Esophagus squamous epithelium (tissue), 5 donors: ENCODE results near the gene GRK5. TPM values are rescaled to one million over a fixed set of nuclear protein-coding genes. Genes with fewer than 3 reads are reported as not detected.

Experiments used
- DNase-seq: peaks from one replicate; lab custom pipeline; 2025; lab: John Stamatoyannopoulos, UW
- H3K27ac ChIP-seq, 4 donors: fragments of 200-600 bp; sonication (generic); one replicate each; pipeline ENCODE4 v1.5.1; 2016 to 2019; ENCODE audit warnings: mild to moderate bottlenecking in 1 of 4
- H3K27me3 ChIP-seq, 4 donors: fragments of 200-600 bp; sonication (generic); 1 replicate in 3 of 4; 2 replicates in 1 of 4; pipeline versions ENCODE4 v1.5.1 to v1.6.0; 2017 to 2021; ENCODE audit warnings: antibody characterized with exemption in 1 of 4
- H3K36me3 ChIP-seq, 3 donors: fragments of 200-600 bp; sonication (generic); one replicate each; pipeline ENCODE4 v1.5.1; 2016 to 2019
- H3K4me1 ChIP-seq, 3 donors: fragments of 200-600 bp; sonication (generic); one replicate each; pipeline ENCODE4 v1.5.1; 2017 to 2019
- H3K4me3 ChIP-seq, 4 donors: fragments of 200-600 bp; sonication (generic); 1 replicate in 3 of 4; 2 replicates in 1 of 4; pipeline ENCODE4 v1.5.1; 2016 to 2019; ENCODE audit warnings: mild to moderate bottlenecking in 2 of 4, moderate library complexity in 1 of 4
- H3K9me3 ChIP-seq, 3 donors: fragments of 200-600 bp; sonication (generic); one replicate each; pipeline ENCODE4 v1.5.1; 2016 to 2019
- CTCF ChIP-seq, 6 experiments: fragments of 450-650 bp in 4 of 6; fragments of 200-600 bp in 2 of 6; sonication (generic) in 2 of 6; IDR thresholded peaks; one replicate each; pipeline ENCODE4 v1.5.1; 2016 to 2019; ENCODE audit warnings: antibody characterized with exemption in 6 of 6, mild to moderate bottlenecking in 4 of 6, moderate library complexity in 4 of 6
- POLR2A ChIP-seq, 4 donors: fragments of 450-650 bp; IDR thresholded peaks; one replicate each; pipeline ENCODE4 v1.6.1; 2017; ENCODE audit warnings: antibody characterized with exemption in 4 of 4, mild to moderate bottlenecking in 4 of 4, moderate library complexity in 3 of 4
- WGBS, 2 donors: methylation state at CpG; one replicate each; pipeline ENCODE4 v1.1.5; 2018; 5-methylcytosine and 5-hydroxymethylcytosine counted together
- intact Hi-C: fragments of 100-400 bp; cut with DNase I; formaldehyde crosslinking; loops from one replicate; pipeline ENCODE4 v1.15.0; 2022
- total RNA-seq, 4 donors: library from RNA; depleted of rRNA; stranded (reverse); fragments of >200 nt; gene quantifications; one replicate each; pipeline ENCODE4 v1.1.0, GENCODE V29; 2016
- donor health status: DM: yes; HTN: yes; CAD: no.

GRK5 gene
- total RNA-seq, 4 donors from 2014 or later = 2.4 to 18.9 (median 6.3) TPM

- no peak for DNase-seq
- Histone ChIP-seq H3K9me3 (no peaks in the 10 kb centered on the region), H3K4me3 (no peak overlapping the region), H3K27ac (peak overlapping the region in 3 of 4 donors; percentile 60 to 75 (median 70)), H3K4me1 (peaks cover 14 to 83% (median 56%) of the 10 kb centered on the region in 3 donors), H3K36me3 (no peaks in the 10 kb centered on the region), H3K27me3 (no peaks in the 10 kb centered on the region)
- TF ChIP-seq CTCF (IDR thresholded peaks at IDR 0.05) = no peak
- TF ChIP-seq POLR2A (IDR thresholded peaks at IDR 0.05) = no peak
- WGBS, 2 donors = 56 to 67% methylated on average over 3 of the region's 3 CpGs
- intact Hi-C loops = loop anchor here (10.0 kb wide), 1 partner anchor 87 kb away; no protein-coding TSS in a partner anchor
Measured at GRCh38 chr10:119302172-119302571, 94.8 kb downstream of the GRK5 start.

DNA sequence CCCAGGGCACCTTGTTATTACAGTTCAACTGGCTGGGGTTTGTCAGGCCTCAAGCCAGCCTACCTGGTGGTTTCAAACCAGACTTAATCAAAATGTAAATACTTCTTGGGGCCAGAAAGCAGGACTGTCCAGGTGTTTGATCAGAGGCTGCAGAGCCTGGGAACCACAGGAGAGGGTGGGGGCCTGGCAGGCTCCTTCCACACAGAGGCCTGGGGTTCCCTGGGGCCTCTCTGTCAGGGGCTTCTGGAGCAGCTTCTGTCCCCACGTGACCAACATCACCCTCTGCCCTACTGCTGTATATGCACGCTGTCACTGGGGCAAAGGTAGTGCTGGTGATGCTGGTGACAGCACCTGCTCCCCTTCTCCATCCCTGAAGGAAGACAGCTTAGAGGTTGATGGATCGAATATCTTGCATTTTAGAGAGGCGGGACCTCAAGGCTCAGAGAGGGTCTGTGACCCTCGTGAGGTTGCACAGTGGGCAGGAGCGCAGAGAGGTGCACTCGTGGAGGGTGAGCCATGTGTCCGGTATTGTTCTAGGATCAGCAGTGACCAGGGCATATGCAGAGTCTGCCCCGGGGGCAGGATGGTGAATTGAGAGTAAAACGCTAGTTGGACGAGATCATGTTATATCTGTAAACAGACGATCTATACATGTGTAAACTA, 95.4 kb downstream of the GRK5 start:
- Histone ChIP-seq H3K4me3 (no peak overlapping the region), H3K4me1 (peaks cover 14 to 89% (median 56%) of the 10 kb centered on the region in 3 donors), H3K36me3 (no peaks in the 10 kb centered on the region), H3K27me3 (no peaks in the 10 kb centered on the region), H3K9me3 (no peaks in the 10 kb centered on the region), H3K27ac (peak overlapping the region in 3 of 4 donors; percentile 60 to 75 (median 70))
- TF ChIP-seq CTCF (IDR thresholded peaks at IDR 0.05) = no peak
- TF ChIP-seq POLR2A (IDR thresholded peaks at IDR 0.05) = no peak
- no peak for DNase-seq
- 78 to 84% methylated on average over 8 to 11 of the region's 12 CpGs for WGBS, 2 donors
- intact Hi-C loops = loop anchor here (10.0 kb wide), 1 partner anchor 88 kb away; no protein-coding TSS in a partner anchor

GRCh38 chr10:119303886-119304285, 96.5 kb downstream of the GRK5 start:
- no peak for DNase-seq
- H3K4me3 ChIP-seq = no peak overlapping the region
- peaks cover 14 to 96% (median 62%) of the 10 kb centered on the region in 3 donors for H3K4me1 ChIP-seq
- TF ChIP-seq POLR2A (IDR thresholded peaks at IDR 0.05) (no peak), CTCF (IDR thresholded peaks at IDR 0.05) (no peak)
- no peaks in the 10 kb centered on the region for H3K36me3 ChIP-seq
- H3K27me3 ChIP-seq = no peaks in the 10 kb centered on the region
- WGBS, 2 donors = 38 to 85% methylated on average over 1 to 2 of the region's 3 CpGs
- H3K27ac ChIP-seq = peak overlapping the region in 2 of 4 donors; percentile 18 to 75
- H3K9me3 ChIP-seq = no peaks in the 10 kb centered on the region
- intact Hi-C loops = loop anchor here (10.0 kb wide), 1 partner anchor 89 kb away; no protein-coding TSS in a partner anchor

GRCh38 chr10:119304541-119304940, 97.2 kb downstream of the GRK5 start:
- peak overlapping the region in 1 of 4 donors; percentile 72 for H3K27ac ChIP-seq
- H3K36me3 ChIP-seq = no peaks in the 10 kb centered on the region
- peaks cover 14 to 96% (median 68%) of the 10 kb centered on the region in 3 donors for H3K4me1 ChIP-seq
- DNase-seq = no peak
- no peaks in the 10 kb centered on the region for H3K9me3 ChIP-seq
- H3K27me3 ChIP-seq = no peaks in the 10 kb centered on the region
- no peak overlapping the region for H3K4me3 ChIP-seq
- intact Hi-C loops = loop anchor here (10.0 kb wide), 1 partner anchor 90 kb away; no protein-coding TSS in a partner anchor
- WGBS, 2 donors = 94% methylated on average over 5 to 8 of the region's 8 CpGs
- no peak for TF ChIP-seq CTCF (IDR thresholded peaks at IDR 0.05)
- no peak for TF ChIP-seq POLR2A (IDR thresholded peaks at IDR 0.05)

GRCh38 chr10:119305860-119306513, 98.6 kb downstream of the GRK5 start:
- Histone ChIP-seq H3K4me3 (peak overlapping the region in 1 of 4 donors; percentile 44), H3K9me3 (no peaks in the 10 kb centered on the region), H3K4me1 (peaks cover 14 to 94% (median 70%) of the 10 kb centered on the region in 3 donors), H3K36me3 (no peaks in the 10 kb centered on the region), H3K27me3 (no peaks in the 10 kb centered on the region), H3K27ac (peak overlapping the region; percentile 58 to 92 (median 74))
- TF ChIP-seq CTCF (IDR thresholded peaks at IDR 0.05) (no peak), POLR2A (IDR thresholded peaks at IDR 0.05) (peak in 1 of 4 donors; percentile 14)
- intact Hi-C loops = loop anchor here (10.0 kb wide), 1 partner anchor 91 kb away; no protein-coding TSS in a partner anchor
- WGBS, 2 donors = 2 to 15% methylated on average over 7 to 9 of the region's 11 CpGs
- peak; percentile 19 for DNase-seq
